KMS-11 (cell line): ENCODE data around the gene ENO1.

Experiments
- H2AFZ ChIP-seq: fragments of 200-600 bp; sonication (generic); 2 replicates; pipeline ENCODE4 v1.6.1; 2016; ENCODE audit warnings: antibody characterized with exemption, mixed run types, low read depth
- H3K27ac ChIP-seq: fragments of 200-600 bp; sonication (generic); 2 replicates; pipeline ENCODE4 v1.6.1; 2016; ENCODE audit warnings: mild to moderate bottlenecking, mixed run types
- H3K27me3 ChIP-seq: fragments of 200-600 bp; sonication (generic); 2 replicates; pipeline ENCODE4 v1.6.1; 2017; ENCODE audit warnings: mild to moderate bottlenecking, low read depth, mixed run types, moderate library complexity; ENCODE audit not compliant: insufficient read depth
- H3K36me3 ChIP-seq: fragments of 200-600 bp; sonication (generic); 2 replicates; pipeline ENCODE4 v1.6.1; 2017; ENCODE audit warnings: mild to moderate bottlenecking, mixed run types; ENCODE audit not compliant: insufficient read depth
- H3K4me1 ChIP-seq: fragments of 200-600 bp; sonication (generic); 2 replicates; pipeline ENCODE4 v1.6.1; 2016; ENCODE audit warnings: mild to moderate bottlenecking, low read depth, mixed run types; ENCODE audit not compliant: poor library complexity, severe bottlenecking
- H3K4me2 ChIP-seq: fragments of 200-600 bp; sonication (generic); 2 replicates; pipeline ENCODE4 v1.7.0; 2016; ENCODE audit warnings: mild to moderate bottlenecking, mixed run types
- H3K4me3 ChIP-seq: fragments of 200-600 bp; sonication (generic); IDR thresholded peaks from 2 replicates; pipeline ENCODE4 v1.6.1; 2017; ENCODE audit warnings: low read depth, low read length, mixed read lengths; ENCODE audit not compliant: insufficient read depth
- H3K79me2 ChIP-seq: fragments of 200-600 bp; sonication (generic); 2 replicates; pipeline ENCODE4 v1.6.1; 2016; ENCODE audit warnings: low read depth, mixed run types; ENCODE audit not compliant: insufficient read depth
- H3K9ac ChIP-seq: fragments of 200-600 bp; sonication (generic); 2 replicates; pipeline ENCODE4 v1.6.1; 2016; ENCODE audit warnings: mild to moderate bottlenecking, mixed run types
- H4K20me1 ChIP-seq: fragments of 200-600 bp; sonication (generic); 2 replicates; pipeline ENCODE4 v1.6.1; 2016; ENCODE audit warnings: mild to moderate bottlenecking, mixed run types; ENCODE audit not compliant: insufficient read depth
- TF ChIP-seq, protein P1 (sequence below): fragments of 200-600 bp; sonication (generic); conservative IDR thresholded peaks from 2 replicates; pipeline ENCODE4 v1.6.1; 2017; ENCODE audit warnings: low read depth, mild to moderate bottlenecking, antibody characterized with exemption, low read length, moderate library complexity, mixed read lengths

Gene ENO1

DNA sequence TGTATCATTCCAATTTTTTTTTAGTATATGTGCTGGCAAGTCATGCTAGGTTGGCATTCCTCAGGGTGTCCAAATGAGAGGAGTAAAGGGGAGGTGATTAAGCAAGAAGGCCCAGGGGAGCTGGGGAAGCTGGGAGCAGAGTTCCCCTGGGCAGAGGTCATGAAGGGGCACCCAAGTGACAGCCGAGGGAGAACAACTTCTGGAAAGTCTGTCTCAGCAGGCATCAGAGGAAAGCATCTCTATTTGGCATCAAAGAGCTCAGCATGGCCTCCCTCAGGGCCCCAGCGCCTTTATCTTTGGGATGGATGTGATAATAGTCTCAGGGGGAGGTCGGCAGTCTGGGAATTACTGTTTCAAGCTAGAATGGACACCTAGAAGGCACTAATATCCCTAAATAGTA is 5.0 kb upstream of the ENO1 start:
- Histone ChIP-seq H3K79me2 (peaks cover 1% of the 10 kb centered on the region; the same call in 1 of the 2 replicates), H3K4me1 (peaks cover 15% of the 10 kb centered on the region), H3K4me3 (no peak overlapping the region), H3K27me3 (no peaks in the 10 kb centered on the region), H3K9ac (no peak overlapping the region), H3K4me2 (no peak overlapping the region), H4K20me1 (no peaks in the 10 kb centered on the region), H3K27ac (no peak overlapping the region), H3K36me3 (no peaks in the 10 kb centered on the region), H2AFZ (no peak overlapping the region)
- TF ChIP-seq, protein P1, sequence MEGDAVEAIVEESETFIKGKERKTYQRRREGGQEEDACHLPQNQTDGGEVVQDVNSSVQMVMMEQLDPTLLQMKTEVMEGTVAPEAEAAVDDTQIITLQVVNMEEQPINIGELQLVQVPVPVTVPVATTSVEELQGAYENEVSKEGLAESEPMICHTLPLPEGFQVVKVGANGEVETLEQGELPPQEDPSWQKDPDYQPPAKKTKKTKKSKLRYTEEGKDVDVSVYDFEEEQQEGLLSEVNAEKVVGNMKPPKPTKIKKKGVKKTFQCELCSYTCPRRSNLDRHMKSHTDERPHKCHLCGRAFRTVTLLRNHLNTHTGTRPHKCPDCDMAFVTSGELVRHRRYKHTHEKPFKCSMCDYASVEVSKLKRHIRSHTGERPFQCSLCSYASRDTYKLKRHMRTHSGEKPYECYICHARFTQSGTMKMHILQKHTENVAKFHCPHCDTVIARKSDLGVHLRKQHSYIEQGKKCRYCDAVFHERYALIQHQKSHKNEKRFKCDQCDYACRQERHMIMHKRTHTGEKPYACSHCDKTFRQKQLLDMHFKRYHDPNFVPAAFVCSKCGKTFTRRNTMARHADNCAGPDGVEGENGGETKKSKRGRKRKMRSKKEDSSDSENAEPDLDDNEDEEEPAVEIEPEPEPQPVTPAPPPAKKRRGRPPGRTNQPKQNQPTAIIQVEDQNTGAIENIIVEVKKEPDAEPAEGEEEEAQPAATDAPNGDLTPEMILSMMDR = no peak

DNA sequence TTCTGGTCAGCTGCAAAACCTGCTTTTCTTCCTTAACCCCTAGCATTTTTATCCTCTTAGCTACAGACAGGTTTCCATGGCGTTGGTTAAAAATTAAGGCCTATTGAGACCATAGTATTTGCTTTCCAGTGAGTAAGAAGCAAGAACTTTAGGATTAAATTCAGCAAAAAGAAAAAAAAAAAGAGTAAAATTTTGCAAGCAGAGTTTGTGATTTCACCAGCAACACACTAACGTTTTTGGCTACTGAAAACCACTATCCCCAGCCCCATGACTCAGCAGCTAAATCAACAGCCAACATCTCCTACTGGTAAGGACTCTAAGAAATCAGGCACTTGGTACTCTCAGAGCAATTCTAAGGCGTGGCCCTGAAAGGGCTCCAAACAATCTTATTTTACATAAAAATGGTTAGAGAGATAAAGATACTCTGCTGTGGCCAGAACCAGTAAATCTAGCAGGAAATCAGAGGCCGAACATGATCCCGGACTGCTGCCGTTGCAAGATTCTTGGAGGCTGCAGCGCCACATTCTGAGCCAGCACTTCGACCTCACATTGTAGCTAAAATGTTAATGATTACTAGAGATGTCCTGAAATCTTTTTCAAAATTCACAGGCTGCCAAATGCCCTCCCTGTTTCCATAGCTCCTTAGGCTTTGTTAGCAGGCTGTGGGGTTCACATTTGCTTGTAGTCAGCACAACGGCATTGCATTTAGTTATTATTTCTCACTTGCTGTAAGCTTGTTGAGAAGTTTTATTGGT is 1.6 kb upstream of the ENO1 start:
- Histone ChIP-seq H3K36me3 (peaks cover 19% of the 10 kb centered on the region; the same call in 1 of the 2 replicates), H3K79me2 (peaks cover 35% of the 10 kb centered on the region), H3K4me2 (peak overlapping the region; percentile 94), H4K20me1 (peaks cover 19% of the 10 kb centered on the region), H3K27ac (peak overlapping the region; percentile 99), H3K4me1 (peaks cover 33% of the 10 kb centered on the region), H2AFZ (peak overlapping the region; percentile 58), H3K9ac (peak overlapping the region; percentile 100), H3K27me3 (no peaks in the 10 kb centered on the region), H3K4me3 (no peak overlapping the region)
- TF ChIP-seq, protein P1 = no peak

DNA sequence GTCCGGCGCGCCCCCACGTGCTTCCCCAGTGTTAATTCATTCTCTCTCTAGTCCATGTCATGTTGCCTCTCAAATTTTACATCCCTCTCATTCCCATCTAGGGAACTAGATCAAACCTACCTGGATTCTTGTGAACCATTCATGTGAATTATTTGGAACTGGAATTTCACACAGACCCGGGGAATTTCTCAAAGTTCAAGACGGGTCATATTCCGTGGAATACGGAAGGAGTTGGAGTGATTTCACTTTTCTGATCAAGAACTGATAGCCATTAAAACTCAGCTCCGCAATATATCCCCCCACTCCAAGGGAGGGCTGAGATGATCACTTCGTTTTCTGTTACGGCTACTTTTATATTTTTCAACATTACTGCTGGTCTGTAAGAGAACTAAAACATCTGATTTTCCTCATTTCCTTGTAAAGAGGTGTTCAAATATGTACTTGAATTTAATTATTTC is 1.0 kb upstream of the ENO1 start:
- peaks cover 25% of the 10 kb centered on the region for H4K20me1 ChIP-seq
- no peaks in the 10 kb centered on the region for H3K27me3 ChIP-seq
- H3K4me1 ChIP-seq = peaks cover 40% of the 10 kb centered on the region
- TF ChIP-seq, protein P1 = peak; percentile 65
- peak overlapping the region; percentile 58 for H2AFZ ChIP-seq
- peak overlapping the region; percentile 100 for H3K9ac ChIP-seq
- peaks cover 25% of the 10 kb centered on the region; the same call in 1 of the 2 replicates for H3K36me3 ChIP-seq
- peak overlapping the region; percentile 94 for H3K4me2 ChIP-seq
- peak overlapping the region; percentile 68 for H3K4me3 ChIP-seq
- peak overlapping the region; percentile 99 for H3K27ac ChIP-seq
- peaks cover 41% of the 10 kb centered on the region for H3K79me2 ChIP-seq

DNA sequence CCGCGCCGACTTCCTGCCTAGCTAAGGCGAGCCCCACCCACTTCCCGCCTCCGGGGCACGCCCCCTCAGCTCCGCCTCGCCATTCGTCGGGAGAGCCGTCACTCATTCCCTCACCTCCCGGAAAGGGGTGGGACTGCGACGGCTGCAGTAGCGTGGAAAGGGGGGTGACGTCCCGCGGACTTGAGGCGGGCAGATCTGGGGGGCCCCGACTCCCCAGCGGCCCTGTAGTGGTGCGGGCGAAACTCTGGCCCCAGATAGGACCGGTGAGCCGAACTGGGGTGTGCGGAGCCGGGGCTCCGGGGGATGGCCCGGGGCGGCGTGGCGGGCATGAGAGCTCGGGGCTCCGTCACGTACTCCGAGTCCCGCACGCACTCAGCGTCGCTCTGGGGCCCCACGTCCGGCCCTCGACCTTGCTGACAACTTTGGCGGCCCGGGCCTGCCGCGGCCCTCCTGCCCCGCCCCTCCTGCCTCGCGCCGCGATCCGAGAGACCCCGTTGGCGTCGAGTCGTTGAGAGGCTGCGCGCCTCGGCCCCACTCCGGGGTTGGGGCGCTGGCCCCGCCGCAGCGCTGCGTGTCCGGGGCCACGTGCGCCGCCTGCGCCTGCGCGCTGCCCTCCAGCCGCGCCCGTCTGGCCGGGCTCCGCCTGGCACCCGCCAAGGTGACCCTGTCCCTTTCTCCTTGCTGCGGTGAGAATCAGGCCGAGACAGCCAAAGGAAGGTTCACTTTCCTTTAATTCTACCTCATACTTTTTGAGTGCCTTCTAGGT is 395 bp upstream of the ENO1 start:
- Histone ChIP-seq H3K4me3 (peak overlapping the region; percentile 68), H3K27ac (peak overlapping the region; percentile 99), H2AFZ (peak overlapping the region; percentile 58), H3K9ac (peak overlapping the region; percentile 100), H3K27me3 (no peaks in the 10 kb centered on the region), H4K20me1 (peaks cover 29% of the 10 kb centered on the region), H3K4me1 (peaks cover 46% of the 10 kb centered on the region), H3K4me2 (peak overlapping the region; percentile 94), H3K79me2 (peaks cover 47% of the 10 kb centered on the region), H3K36me3 (peaks cover 27% of the 10 kb centered on the region; the same call in 1 of the 2 replicates)
- TF ChIP-seq, protein P1 = no peak
